ENCODE data around the gene PARP2.
"Not testable (repeated sequence)": the region's sequence is repeated elsewhere in the genome, so short reads cannot be mapped to it uniquely, and the experiment has no call there.

The PARP2 gene

GRCh38 chr14:20347747-20348146, 4.3 kb downstream of the PARP2 start:
- DNase-seq: no peak

GRCh38 chr14:20350282-20350681, 6.8 kb downstream of the PARP2 start:
- no peak for DNase-seq

- DNase-seq: no peak
Observed at GRCh38 chr14:20350860-20351259, 7.4 kb downstream of the PARP2 start.

GRCh38 chr14:20356422-20356821, 13.0 kb downstream of the PARP2 start:
- DNase-seq: no peak

GRCh38 chr14:20358474-20358873, 15.0 kb downstream of the PARP2 start:
- not testable (repeated sequence) for DNase-seq

- DNase-seq: no peak
Observed at GRCh38 chr14:20365928-20366327, 22.5 kb downstream of the PARP2 start.

- DNase-seq: no peak
Observed at GRCh38 chr14:20372796-20373195, 29.4 kb downstream of the PARP2 start.

- no peak for DNase-seq
Observed at GRCh38 chr14:20375471-20375870, 32.0 kb downstream of the PARP2 start.

GRCh38 chr14:20376071-20376588, 32.7 kb downstream of the PARP2 start:
- DNase-seq: no peak

- no peak for DNase-seq
Observed at GRCh38 chr14:20377171-20377570, 33.7 kb downstream of the PARP2 start.

GRCh38 chr14:20379743-20380142, 36.3 kb downstream of the PARP2 start:
- DNase-seq: no peak

GRCh38 chr14:20380681-20381080, 37.2 kb downstream of the PARP2 start:
- no peak for DNase-seq

GRCh38 chr14:20381341-20381740, 37.9 kb downstream of the PARP2 start:
- no peak for DNase-seq

GRCh38 chr14:20382526-20382925, 39.1 kb downstream of the PARP2 start:
- DNase-seq: no peak

GRCh38 chr14:20383032-20383431, 39.6 kb downstream of the PARP2 start:
- no peak for DNase-seq

GRCh38 chr14:20383636-20384035, 40.2 kb downstream of the PARP2 start:
- DNase-seq: no peak

- no peak for DNase-seq
Observed at GRCh38 chr14:20384321-20384720, 40.9 kb downstream of the PARP2 start.

- DNase-seq: no peak
Observed at GRCh38 chr14:20384886-20385285, 41.5 kb downstream of the PARP2 start.

GRCh38 chr14:20386276-20386855, 42.9 kb downstream of the PARP2 start:
- DNase-seq: no peak

GRCh38 chr14:20387576-20387975, 44.1 kb downstream of the PARP2 start:
- DNase-seq: no peak

- DNase-seq: no peak
Observed at GRCh38 chr14:20388159-20388558, 44.7 kb downstream of the PARP2 start.

- no peak for DNase-seq
Observed at GRCh38 chr14:20391505-20391904, 48.1 kb downstream of the PARP2 start.

- DNase-seq: no peak
Observed at GRCh38 chr14:20397511-20397910, 54.1 kb downstream of the PARP2 start.

- no peak for DNase-seq
Observed at GRCh38 chr14:20400589-20400964, 57.1 kb downstream of the PARP2 start.

GRCh38 chr14:20400965-20401593, 57.6 kb downstream of the PARP2 start:
- DNase-seq: no peak

All from NCI-H1105 (cell line).